Measurements from ENCODE around the gene HAVCR1.

GRCh38 chr5:157025093-157025698 lies 33.7 kb downstream of the HAVCR1 start:
- TF ChIP-seq, protein P1, sequence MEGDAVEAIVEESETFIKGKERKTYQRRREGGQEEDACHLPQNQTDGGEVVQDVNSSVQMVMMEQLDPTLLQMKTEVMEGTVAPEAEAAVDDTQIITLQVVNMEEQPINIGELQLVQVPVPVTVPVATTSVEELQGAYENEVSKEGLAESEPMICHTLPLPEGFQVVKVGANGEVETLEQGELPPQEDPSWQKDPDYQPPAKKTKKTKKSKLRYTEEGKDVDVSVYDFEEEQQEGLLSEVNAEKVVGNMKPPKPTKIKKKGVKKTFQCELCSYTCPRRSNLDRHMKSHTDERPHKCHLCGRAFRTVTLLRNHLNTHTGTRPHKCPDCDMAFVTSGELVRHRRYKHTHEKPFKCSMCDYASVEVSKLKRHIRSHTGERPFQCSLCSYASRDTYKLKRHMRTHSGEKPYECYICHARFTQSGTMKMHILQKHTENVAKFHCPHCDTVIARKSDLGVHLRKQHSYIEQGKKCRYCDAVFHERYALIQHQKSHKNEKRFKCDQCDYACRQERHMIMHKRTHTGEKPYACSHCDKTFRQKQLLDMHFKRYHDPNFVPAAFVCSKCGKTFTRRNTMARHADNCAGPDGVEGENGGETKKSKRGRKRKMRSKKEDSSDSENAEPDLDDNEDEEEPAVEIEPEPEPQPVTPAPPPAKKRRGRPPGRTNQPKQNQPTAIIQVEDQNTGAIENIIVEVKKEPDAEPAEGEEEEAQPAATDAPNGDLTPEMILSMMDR (IDR thresholded peaks at IDR 0.05): no peak
- TF ChIP-seq POLR2A (IDR thresholded peaks at IDR 0.05): no peak
